Esophagus mucosa (tissue), 1 donor: ENCODE measurements around the gene ZNF438. TPM values are rescaled to one million over a fixed set of nuclear protein-coding genes. Genes with fewer than 3 reads are reported as not detected.
A peak's percentile ranks its signal among the peaks of the same experiment; 100 is the strongest.

Experiments
- ATAC-seq: fragments of 200-7000 bp; cut with Tn5 transposase; one replicate; pipeline ENCODE4 v1.9.1; 2020
- total RNA-seq: library from RNA; stranded (reverse); gene quantifications from one replicate; pipeline ENCODE4 v1.2.4, GENCODE V29; 2023
- donor health status: DM: yes; HTN: yes; CAD: no.

ZNF438 gene
- total RNA-seq, 1 donor from 2014 or later = 2.9 TPM

DNA sequence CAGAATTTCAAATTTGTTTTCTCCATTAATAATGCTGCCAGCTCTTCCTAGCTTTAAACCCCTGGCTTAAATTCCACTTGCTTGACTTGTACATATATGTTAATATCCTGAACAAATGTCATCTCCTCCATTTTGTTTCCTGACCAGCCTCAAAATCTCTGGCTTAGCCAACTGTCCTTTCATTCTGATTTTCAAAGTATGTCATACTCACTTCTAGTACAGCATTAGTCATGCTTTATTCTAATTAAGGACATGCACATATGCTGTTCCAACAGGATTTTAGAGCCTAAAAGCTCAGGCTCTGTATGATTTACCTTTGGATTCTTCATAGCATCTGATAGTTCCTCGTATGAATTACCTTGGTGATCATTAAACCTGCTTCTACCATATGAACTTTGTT, 158.3 kb downstream of the ZNF438 start:
- ATAC-seq = no peak

GRCh38 chr10:30870896-30871295, 160.8 kb downstream of the ZNF438 start:
- no peak for ATAC-seq

GRCh38 chr10:30869566-30869965, 162.1 kb downstream of the ZNF438 start:
- no peak for ATAC-seq

GRCh38 chr10:30868611-30869010, 163.1 kb downstream of the ZNF438 start:
- no peak for ATAC-seq

GRCh38 chr10:30866896-30867295, 164.8 kb downstream of the ZNF438 start:
- ATAC-seq = no peak

DNA sequence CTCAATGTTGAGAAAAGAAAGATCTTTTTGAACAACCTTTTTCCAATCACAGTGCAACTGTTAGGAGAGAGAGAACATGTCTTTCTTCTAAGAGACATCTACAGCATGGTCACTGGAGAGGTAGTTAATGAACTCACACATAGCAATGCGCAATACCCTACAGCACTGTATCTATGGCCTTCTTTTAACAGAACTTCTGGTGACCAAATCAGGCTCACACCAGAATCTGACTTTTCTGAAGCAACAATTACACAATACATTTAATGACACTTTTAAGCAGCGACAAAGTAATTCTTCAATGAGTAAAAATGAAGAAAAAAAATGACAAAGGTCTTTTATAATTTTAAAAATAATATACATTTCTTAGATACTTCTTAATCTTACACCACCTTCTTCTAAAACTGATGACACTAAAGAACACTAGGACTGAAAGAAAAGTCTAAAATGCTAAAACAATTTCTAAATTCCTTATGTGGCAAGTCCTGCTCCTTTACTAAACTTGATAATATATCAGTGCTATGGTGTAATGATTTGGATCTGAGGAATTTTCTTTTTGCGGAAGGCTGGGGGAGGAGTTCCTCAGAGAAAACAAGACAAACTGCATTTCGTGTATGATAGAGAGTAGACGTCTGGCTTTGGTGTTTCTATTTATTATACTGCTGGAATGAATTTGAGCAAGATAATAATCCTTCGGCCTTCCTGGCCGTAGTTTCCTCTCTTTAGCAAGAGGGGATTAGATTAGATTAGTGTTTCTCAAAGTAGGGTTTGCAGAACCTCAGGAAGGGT, 166.3 kb downstream of the ZNF438 start:
- ATAC-seq = no peak

- no peak for ATAC-seq
These were observed 168.0 kb downstream of the ZNF438 start for GRCh38 chr10:30863516-30864210.

- ATAC-seq = no peak
These were observed 169.2 kb downstream of the ZNF438 start for GRCh38 chr10:30862486-30862885.

DNA sequence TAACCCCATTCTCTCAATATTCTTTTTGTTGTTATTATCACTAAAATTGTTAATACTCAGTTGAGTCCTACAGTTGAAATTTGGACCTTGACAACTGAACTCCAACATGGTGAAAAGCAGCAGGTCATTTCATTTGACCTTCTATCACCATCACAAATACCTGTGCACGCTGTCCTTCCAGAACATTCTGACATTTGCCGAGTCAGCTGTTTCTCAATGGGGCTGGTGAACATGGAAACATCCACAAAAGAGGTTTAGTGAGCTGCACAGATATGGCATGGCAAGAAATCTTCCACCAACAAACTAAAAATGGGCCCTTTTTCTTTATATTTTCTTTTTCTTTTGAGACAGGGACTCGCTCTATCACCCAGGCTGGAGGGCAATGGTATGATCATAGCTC, 169.7 kb downstream of the ZNF438 start:
- ATAC-seq = no peak

- ATAC-seq = no peak
These were observed 170.4 kb downstream of the ZNF438 start for GRCh38 chr10:30861221-30861620.

DNA sequence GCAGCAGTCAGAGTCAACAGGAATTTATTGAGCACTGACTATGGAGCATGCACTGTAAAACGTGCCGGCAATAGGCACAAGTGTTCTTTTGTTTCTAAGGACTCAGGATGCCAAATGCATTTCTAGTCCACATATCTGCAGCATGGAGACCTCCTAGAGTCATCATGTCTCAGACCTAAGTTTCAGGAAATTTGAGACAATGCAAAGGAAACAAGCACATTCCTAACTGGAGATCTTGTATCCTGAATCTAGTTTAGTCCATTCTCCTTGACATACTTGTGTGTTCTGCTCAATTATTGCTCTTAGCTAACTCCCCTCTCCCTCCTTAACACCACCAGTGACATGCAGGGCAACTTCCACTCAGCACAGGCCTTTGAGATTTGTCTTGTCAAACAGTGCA, 173.2 kb downstream of the ZNF438 start:
- ATAC-seq = no peak

GRCh38 chr10:30857803-30858202, 173.9 kb downstream of the ZNF438 start:
- peak; percentile 20 for ATAC-seq

DNA sequence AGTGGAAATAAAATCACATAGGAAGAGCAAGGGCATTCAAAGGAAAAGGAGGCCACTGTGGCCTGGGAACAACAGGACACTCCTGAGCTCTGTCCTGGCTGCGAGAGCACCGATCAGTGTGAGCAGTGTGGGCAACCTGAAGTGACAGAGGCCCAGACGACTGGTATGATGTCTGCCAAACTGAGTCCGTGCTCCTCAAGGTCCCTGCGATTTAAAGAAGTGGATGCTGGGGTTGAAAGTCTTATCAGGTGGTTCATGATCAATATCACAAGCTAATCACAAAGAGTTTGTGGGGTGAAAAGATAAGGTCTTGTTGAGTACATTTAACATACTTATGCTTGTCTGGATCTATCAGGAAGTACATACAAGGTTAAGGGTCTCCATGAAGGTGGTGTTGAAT, 176.5 kb downstream of the ZNF438 start:
- ATAC-seq = no peak

GRCh38 chr10:30854656-30855055, 177.0 kb downstream of the ZNF438 start:
- no peak for ATAC-seq

DNA sequence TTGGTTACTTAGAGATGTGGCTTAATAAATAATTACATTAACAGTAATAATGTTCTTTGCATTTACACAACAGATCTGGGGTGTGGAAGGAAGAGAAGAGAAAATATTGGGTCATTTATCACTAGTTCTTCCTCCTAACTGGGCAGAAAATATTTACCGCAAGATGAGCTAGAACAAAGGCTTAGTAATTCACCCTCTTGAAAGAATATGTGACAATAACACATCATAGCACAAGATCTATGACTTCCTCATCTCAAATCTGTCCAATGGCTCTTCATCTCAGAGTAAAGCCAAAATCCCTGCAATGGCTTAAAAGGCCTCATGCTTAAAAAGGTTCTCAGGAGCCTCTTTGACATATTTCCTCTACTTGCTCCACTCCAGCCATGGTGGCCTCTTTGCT, 178.6 kb downstream of the ZNF438 start:
- ATAC-seq = no peak

DNA sequence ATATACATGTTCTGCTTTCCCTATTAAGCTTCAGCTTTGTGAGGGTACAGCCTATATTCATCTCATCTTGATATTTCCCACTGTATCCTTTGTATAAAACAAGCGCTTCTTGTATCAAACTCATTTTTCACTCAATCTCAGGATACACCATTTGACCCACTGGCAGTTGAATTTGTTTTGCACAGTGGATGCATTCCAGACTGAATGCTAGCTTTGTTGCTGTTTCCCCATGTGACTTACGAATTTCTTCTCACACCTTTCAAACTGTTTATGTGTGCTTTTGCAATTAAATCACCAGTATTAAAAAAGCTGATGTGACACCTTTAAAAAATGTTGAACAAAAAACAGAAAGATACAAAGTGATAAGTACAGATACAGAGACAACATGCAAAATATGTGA, 180.9 kb downstream of the ZNF438 start:
- no peak for ATAC-seq

- ATAC-seq = no peak
These were observed 182.2 kb downstream of the ZNF438 start for GRCh38 chr10:30849231-30850035.

DNA sequence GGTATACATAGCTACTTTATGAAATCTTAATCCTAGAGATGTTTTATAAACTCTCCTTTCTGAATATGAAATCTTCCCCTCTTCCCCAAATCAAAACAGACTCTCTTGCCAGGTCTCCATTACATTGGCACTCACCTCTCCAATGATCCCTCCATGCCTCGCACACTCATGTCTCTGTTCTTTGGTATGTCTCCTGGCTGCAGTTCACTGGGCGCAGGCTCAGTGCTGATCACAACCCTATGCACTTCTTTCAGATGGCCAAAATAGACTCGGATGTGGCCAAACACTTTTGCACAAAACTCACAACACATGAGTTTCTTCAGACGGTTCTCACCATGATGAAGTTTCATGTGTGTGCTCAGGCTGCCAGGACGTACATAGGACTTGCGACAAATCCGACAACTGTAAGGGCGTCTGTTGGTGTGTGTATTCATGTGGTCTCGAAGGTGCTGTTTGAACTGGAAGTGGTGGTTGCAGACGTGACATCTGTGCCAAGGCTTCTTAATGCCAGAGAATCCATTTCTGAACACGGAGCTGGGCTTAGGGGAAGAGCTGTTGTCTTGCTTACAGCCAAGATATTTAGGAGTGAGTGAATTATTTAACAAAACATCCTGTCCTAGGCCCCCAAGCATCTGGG, 183.2 kb downstream of the ZNF438 start:
- no peak for ATAC-seq

DNA sequence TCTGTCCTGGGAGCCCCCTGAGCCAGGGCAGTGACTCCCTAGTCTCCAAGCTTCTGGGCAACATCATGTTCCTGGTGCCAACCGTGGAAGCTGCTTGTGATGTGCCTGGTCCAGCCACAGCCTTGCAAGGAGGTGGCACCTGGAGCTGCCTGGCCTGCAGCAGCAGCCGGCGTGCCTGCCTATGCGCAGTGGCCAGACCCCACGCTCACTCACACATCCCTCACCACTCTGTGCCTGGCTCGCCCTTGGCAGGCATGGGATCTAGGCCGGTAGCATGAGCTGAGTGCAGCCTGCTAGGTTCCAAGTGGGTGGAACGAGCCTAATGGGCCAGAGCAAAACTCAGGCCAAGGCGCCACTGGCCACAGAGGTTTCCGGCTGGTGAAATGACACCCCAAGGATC, 184.0 kb downstream of the ZNF438 start:
- no peak for ATAC-seq

- no peak for ATAC-seq
These were observed 184.5 kb downstream of the ZNF438 start for GRCh38 chr10:30847199-30847598.

DNA sequence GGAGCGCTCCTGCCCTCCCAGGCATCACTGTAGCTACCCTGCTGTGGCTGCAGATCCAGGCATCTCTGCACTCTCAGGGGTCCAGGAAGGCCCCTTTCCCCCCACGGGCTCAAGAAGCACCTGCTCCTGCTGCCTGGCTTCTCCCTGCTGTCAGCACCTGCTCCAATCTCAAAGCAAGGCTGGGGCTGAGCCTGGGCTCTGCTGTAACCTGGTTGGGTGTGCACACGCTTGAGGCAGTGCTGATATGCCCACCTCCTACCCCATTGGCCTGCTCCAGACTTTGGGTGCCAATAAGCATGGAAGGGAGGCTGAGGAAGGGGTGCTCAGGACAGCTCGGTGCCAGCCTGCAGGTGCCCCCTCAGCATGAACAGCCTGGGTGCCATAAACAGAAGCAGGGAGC, 185.0 kb downstream of the ZNF438 start:
- no peak for ATAC-seq

DNA sequence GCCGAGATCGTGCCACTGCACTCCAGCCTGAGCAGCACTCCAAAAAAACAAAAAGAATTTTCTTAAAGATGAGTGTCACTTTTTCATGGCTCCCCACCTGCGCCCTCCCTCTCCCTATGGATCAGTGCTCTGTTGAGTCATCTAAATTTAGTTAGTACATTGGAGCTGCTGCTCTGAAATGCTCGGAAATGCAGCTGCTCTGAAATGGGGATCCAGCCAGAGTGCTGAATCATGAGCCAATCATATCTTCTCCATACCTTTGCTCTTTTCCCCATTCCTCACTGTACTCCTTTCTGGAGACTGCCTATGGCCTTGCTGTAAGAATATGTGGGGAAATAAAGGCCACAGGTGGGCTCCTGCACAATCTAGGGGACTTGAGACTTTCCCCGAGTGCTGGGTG, 188.8 kb downstream of the ZNF438 start:
- no peak for ATAC-seq

GRCh38 chr10:30842185-30842584, 189.5 kb downstream of the ZNF438 start:
- no peak for ATAC-seq
